GM12801 (cell line): ENCODE measurements around the gene NARF.

Source experiments
- CTCF ChIP-seq: IDR thresholded peaks from one replicate; pipeline ENCODE4 v1.5.1; 2011; ENCODE audit warnings: control low read depth; ENCODE audit not compliant: insufficient read length; ENCODE audit errors: extremely low read depth

Gene NARF

GRCh38 chr17:82503728-82504308 is 45.3 kb downstream of the NARF start:
- no peak for TF ChIP-seq CTCF

GRCh38 chr17:82505296-82505695 is 46.8 kb downstream of the NARF start:
- no peak for TF ChIP-seq CTCF

GRCh38 chr17:82507631-82508175 is 49.2 kb downstream of the NARF start:
- no peak for TF ChIP-seq CTCF

- no peak for TF ChIP-seq CTCF
These were observed 58.8 kb downstream of the NARF start for GRCh38 chr17:82517230-82517865.

- TF ChIP-seq CTCF, result no peak
These were observed 60.6 kb downstream of the NARF start, which contains the start of gene FOXK2 for GRCh38 chr17:82518826-82519810. TSS of gene FOXK2 (plus strand) at chr17:82519732. CDS start at chr17:82519889, 157 bp downstream.

GRCh38 chr17:82519971-82520903 is 61.7 kb downstream of the NARF start:
- no peak for TF ChIP-seq CTCF
